Umbilical cord (tissue), 2 donors: ENCODE data around the gene WRNIP1. TPM values are rescaled to one million over a fixed set of nuclear protein-coding genes. Genes with fewer than 3 reads are reported as not detected.

Experiments
- DNase-seq: peaks from one replicate; pipeline ENCODE4 v3.0.0-alpha.2; 2015; ENCODE audit warnings: low spot score
- total RNA-seq: library from RNA; depleted of rRNA; stranded (reverse); fragments of >200 nt; gene quantifications from one replicate; pipeline ENCODE4 v1.2.3, GENCODE V29; 2014; ENCODE audit warnings: low replicate concordance; ENCODE audit not compliant: insufficient read depth

Gene WRNIP1
- total RNA-seq, 1 donor from 2014 or later, result 33.7 TPM

GRCh38 chr6:2805031-2805430 is 39.8 kb downstream of the WRNIP1 start:
- DNase-seq, result no peak

- no peak for DNase-seq
Observed at GRCh38 chr6:2806644-2807043, 41.5 kb downstream of the WRNIP1 start.

- DNase-seq, result no peak
Observed at GRCh38 chr6:2807342-2808090, 42.3 kb downstream of the WRNIP1 start.

- DNase-seq, result no peak
Observed at GRCh38 chr6:2809015-2809414, 43.8 kb downstream of the WRNIP1 start.

- DNase-seq, result no peak
Observed at GRCh38 chr6:2810092-2810671, 45.0 kb downstream of the WRNIP1 start.

- no peak for DNase-seq
Observed at GRCh38 chr6:2812695-2813094, 47.5 kb downstream of the WRNIP1 start.

GRCh38 chr6:2816158-2816557 is 51.0 kb downstream of the WRNIP1 start:
- DNase-seq, result no peak

- DNase-seq, result peak; percentile 39
Observed at GRCh38 chr6:2817903-2818443, 52.8 kb downstream of the WRNIP1 start.

- peak; percentile 61 for DNase-seq
Observed at GRCh38 chr6:2818593-2818992, 53.4 kb downstream of the WRNIP1 start.

GRCh38 chr6:2819115-2819514 is 53.9 kb downstream of the WRNIP1 start:
- no peak for DNase-seq

GRCh38 chr6:2819978-2820377 is 54.8 kb downstream of the WRNIP1 start:
- no peak for DNase-seq

- no peak for DNase-seq
Observed at GRCh38 chr6:2820415-2820814, 55.2 kb downstream of the WRNIP1 start.

GRCh38 chr6:2821554-2821953 is 56.4 kb downstream of the WRNIP1 start:
- DNase-seq, result no peak

- DNase-seq, result no peak
Observed at GRCh38 chr6:2823104-2823850, 58.1 kb downstream of the WRNIP1 start.

GRCh38 chr6:2826131-2826530 is 60.9 kb downstream of the WRNIP1 start:
- no peak for DNase-seq

GRCh38 chr6:2827142-2827541 is 61.9 kb downstream of the WRNIP1 start:
- no peak for DNase-seq

GRCh38 chr6:2828629-2829028 is 63.4 kb downstream of the WRNIP1 start:
- no peak for DNase-seq

- no peak for DNase-seq
Observed at GRCh38 chr6:2829253-2829652, 64.1 kb downstream of the WRNIP1 start.

- DNase-seq, result no peak
Observed at GRCh38 chr6:2830183-2830582, 65.0 kb downstream of the WRNIP1 start.

GRCh38 chr6:2831392-2831791 is 66.2 kb downstream of the WRNIP1 start:
- no peak for DNase-seq

- no peak for DNase-seq
Observed at GRCh38 chr6:2834262-2834661, 69.1 kb downstream of the WRNIP1 start.
